MM.1S (cell line): Measurements from ENCODE around the gene SGPP1.
"Not testable (repeated sequence)": the region's sequence is repeated elsewhere in the genome, so short reads cannot be mapped to it uniquely, and the experiment has no call there.

ENCODE experiments used
- DNase-seq: peaks from one replicate; pipeline ENCODE4 v3.0.0-alpha.2; 2015
- H2AFZ ChIP-seq: fragments of 300-600 bp; sonication (generic); 2 replicates; pipeline ENCODE4 v1.6.0; 2016; ENCODE audit warnings: antibody characterized with exemption, low read length
- H3F3A ChIP-seq: fragments of 300-600 bp; sonication (generic); 2 replicates; pipeline ENCODE4 v1.6.1; 2016; ENCODE audit warnings: mild to moderate bottlenecking, antibody characterized with exemption, low read length, moderate library complexity, mixed read lengths; ENCODE audit not compliant: insufficient read depth
- H3K27ac ChIP-seq: fragments of 300-600 bp; sonication (generic); 2 replicates; pipeline ENCODE4 v1.5.1; 2016; ENCODE audit warnings: mild to moderate bottlenecking, low read length
- H3K27me3 ChIP-seq: fragments of 300-600 bp; sonication (generic); replicated peaks from 2 replicates; pipeline ENCODE4 v1.6.0; 2016; ENCODE audit warnings: low read length; ENCODE audit not compliant: insufficient read depth
- H3K36me3 ChIP-seq: fragments of 300-600 bp; sonication (generic); replicated peaks from 2 replicates; pipeline ENCODE4 v1.6.1; 2016; ENCODE audit warnings: mild to moderate bottlenecking, low read length, mixed read lengths; ENCODE audit not compliant: insufficient read depth
- H3K4me1 ChIP-seq: fragments of 300-600 bp; sonication (generic); 2 replicates; pipeline ENCODE4 v1.6.1; 2016; ENCODE audit warnings: low read length, mixed read lengths
- H3K4me2 ChIP-seq: fragments of 300-600 bp; sonication (generic); 2 replicates; pipeline ENCODE4 v1.6.0; 2016; ENCODE audit warnings: low read depth, low read length
- H3K4me3 ChIP-seq: fragments of 300-600 bp; sonication (generic); 2 replicates; pipeline ENCODE4 v1.5.1; 2016; ENCODE audit warnings: low read length, mixed read lengths
- H3K79me2 ChIP-seq: fragments of 300-600 bp; sonication (generic); 2 replicates; pipeline ENCODE4 v1.6.1; 2016; ENCODE audit warnings: mixed run types, low read length, mixed read lengths
- H3K9ac ChIP-seq: fragments of 300-600 bp; sonication (generic); 2 replicates; pipeline ENCODE4 v1.6.1; 2016; ENCODE audit warnings: low read length, mixed read lengths
- H3K9me2 ChIP-seq: fragments of 300-600 bp; sonication (generic); replicated peaks from 2 replicates; pipeline ENCODE4 v1.6.1; 2016; ENCODE audit warnings: mild to moderate bottlenecking, low read length, mixed read lengths; ENCODE audit not compliant: insufficient read depth
- H3K9me3 ChIP-seq: fragments of 300-600 bp; sonication (generic); replicated peaks from 2 replicates; pipeline ENCODE4 v1.6.1; 2016; ENCODE audit warnings: mild to moderate bottlenecking, low read length, mixed read lengths; ENCODE audit not compliant: insufficient read depth
- H4K20me1 ChIP-seq: fragments of 300-600 bp; sonication (generic); 2 replicates; pipeline ENCODE4 v1.6.1; 2016; ENCODE audit warnings: mild to moderate bottlenecking, low read length, moderate library complexity, mixed read lengths; ENCODE audit not compliant: insufficient read depth
- CTCF ChIP-seq: fragments of 300-600 bp; sonication (generic); IDR thresholded peaks from 2 replicates; pipeline ENCODE4 v1.5.1; 2016; ENCODE audit warnings: antibody characterized with exemption, low read length, mixed read lengths
- EZH2 ChIP-seq: fragments of 300-600 bp; sonication (generic); optimal IDR thresholded peaks from 2 replicates; pipeline ENCODE3; 2017; ENCODE audit warnings: low read depth, mild to moderate bottlenecking, antibody characterized with exemption, low read length, mixed read lengths
- EZH2phosphoT487 ChIP-seq: fragments of 300-600 bp; sonication (generic); IDR thresholded peaks from 2 replicates; pipeline ENCODE4 v1.6.1; 2018; ENCODE audit warnings: antibody characterized with exemption, low read length

Gene SGPP1

DNA sequence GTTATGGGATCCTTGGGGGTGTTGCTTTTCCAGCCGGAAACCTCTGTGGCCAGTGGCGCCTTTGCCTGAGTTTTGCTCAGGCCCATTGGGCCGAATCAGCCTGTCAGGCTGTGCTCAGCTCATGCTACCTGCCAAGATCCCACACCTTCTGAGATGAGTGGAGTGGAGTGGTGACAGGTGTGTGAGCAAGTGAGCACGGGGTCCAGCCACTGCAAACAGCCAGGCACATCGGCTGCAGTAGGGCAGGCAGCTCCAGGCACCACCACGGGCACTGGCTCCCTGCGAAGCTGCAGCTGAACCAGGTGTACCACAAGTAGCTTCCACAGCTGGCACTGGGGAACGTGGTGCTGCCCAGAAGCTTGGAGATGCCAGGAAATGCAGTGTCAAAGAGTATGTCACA is 65.1 kb downstream of the SGPP1 start:
- no peak for DNase-seq
- Histone ChIP-seq H3F3A (no peaks in the 10 kb centered on the region), H2AFZ (no peak overlapping the region), H3K4me3 (no peak overlapping the region), H3K36me3 (no peaks in the 10 kb centered on the region), H3K27ac (no peak overlapping the region), H3K9me2 (no peaks in the 10 kb centered on the region), H3K4me1 (no peaks in the 10 kb centered on the region), H3K9ac (no peak overlapping the region), H3K4me2 (no peak overlapping the region), H4K20me1 (no peaks in the 10 kb centered on the region), H3K9me3 (no peaks in the 10 kb centered on the region), H3K27me3 (no peaks in the 10 kb centered on the region), H3K79me2 (no peaks in the 10 kb centered on the region)
- TF ChIP-seq EZH2, result no peak
- no peak for TF ChIP-seq CTCF
- no peak for TF ChIP-seq EZH2phosphoT487

DNA sequence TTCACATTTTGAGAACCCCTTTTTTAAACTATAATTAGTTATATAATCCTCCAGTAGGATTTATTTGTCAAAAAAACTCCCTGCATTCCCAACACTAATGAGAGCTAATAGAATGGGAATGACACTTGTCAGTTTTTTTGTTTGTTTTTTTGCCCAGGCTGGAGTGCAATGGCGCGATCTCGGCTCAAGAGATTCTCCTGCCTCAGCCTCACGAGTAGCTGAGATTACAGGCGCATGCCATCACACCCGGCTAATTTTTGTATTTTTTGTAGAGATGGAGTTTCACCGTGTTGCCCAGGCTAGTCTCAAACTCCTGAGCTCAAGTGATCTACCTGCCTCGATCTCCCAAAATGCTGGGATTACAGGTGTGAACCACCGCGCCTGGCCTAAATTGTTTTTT is 66.0 kb downstream of the SGPP1 start:
- H3K4me1 ChIP-seq, DNase-seq, H3K4me3 ChIP-seq, H3K36me3 ChIP-seq, H3K27ac ChIP-seq, H3F3A ChIP-seq, H3K4me2 ChIP-seq, H3K79me2 ChIP-seq, H4K20me1 ChIP-seq, H3K9ac ChIP-seq, H3K9me3 ChIP-seq, H3K9me2 ChIP-seq, H2AFZ ChIP-seq, H3K27me3 ChIP-seq: not testable (repeated sequence)

- Histone ChIP-seq H3K4me2 (no peak overlapping the region), H3K4me1 (no peaks in the 10 kb centered on the region), H3K79me2 (no peaks in the 10 kb centered on the region), H3K27me3 (no peaks in the 10 kb centered on the region), H4K20me1 (no peaks in the 10 kb centered on the region), H3K9me2 (no peaks in the 10 kb centered on the region), H3K27ac (no peak overlapping the region), H2AFZ (no peak overlapping the region), H3K9me3 (no peaks in the 10 kb centered on the region), H3K36me3 (no peaks in the 10 kb centered on the region), H3F3A (no peaks in the 10 kb centered on the region), H3K4me3 (no peak overlapping the region), H3K9ac (no peak overlapping the region)
- DNase-seq, result no peak
- TF ChIP-seq EZH2phosphoT487 (no peak), EZH2 (no peak), CTCF (no peak)
Measured at GRCh38 chr14:63659726-63660125, 68.1 kb downstream of the SGPP1 start.

DNA sequence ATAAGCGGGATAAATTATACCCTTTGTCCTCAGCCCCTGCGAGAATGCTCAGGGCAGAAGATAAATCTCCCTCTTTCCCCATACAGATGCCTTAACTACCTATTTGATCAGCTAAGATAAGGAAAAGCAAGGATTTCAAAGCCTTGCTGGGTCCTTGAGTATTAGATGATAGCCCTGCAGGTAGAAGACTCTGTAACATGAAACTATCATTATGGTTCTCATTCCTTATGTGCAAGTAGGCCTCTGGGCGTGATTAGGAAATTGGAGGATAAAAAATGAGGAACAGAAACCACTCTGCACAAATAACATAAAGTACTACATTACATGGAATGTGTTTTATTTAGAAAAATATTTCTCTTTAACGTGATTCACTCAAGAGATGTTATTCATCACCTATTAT is 71.7 kb downstream of the SGPP1 start:
- Histone ChIP-seq H3K36me3 (no peaks in the 10 kb centered on the region), H3K27me3 (no peaks in the 10 kb centered on the region), H3K4me2 (no peak overlapping the region), H3K9ac (no peak overlapping the region), H3K9me3 (no peaks in the 10 kb centered on the region), H3K4me3 (no peak overlapping the region), H4K20me1 (no peaks in the 10 kb centered on the region), H3K9me2 (no peaks in the 10 kb centered on the region), H2AFZ (no peak overlapping the region), H3K79me2 (no peaks in the 10 kb centered on the region), H3K4me1 (no peaks in the 10 kb centered on the region), H3F3A (no peaks in the 10 kb centered on the region), H3K27ac (no peak overlapping the region)
- no peak for DNase-seq
- no peak for TF ChIP-seq EZH2phosphoT487
- TF ChIP-seq CTCF, result no peak
- TF ChIP-seq EZH2, result no peak
